AG09309 (cell line): Measurements from ENCODE around the gene S100A16.
"Not testable (repeated sequence)": the region's sequence is repeated elsewhere in the genome, so short reads cannot be mapped to it uniquely, and the experiment has no call there.

ENCODE experiments used
- DNase-seq: peaks from one replicate; pipeline ENCODE4 v3.0.0-alpha.2; 2010; ENCODE audit warnings: low read depth
- H3K4me3 ChIP-seq: 2 replicates; pipeline ENCODE4 v1.5.1; 2011; ENCODE audit warnings: mild to moderate bottlenecking, low read depth, low read length, moderate library complexity; ENCODE audit not compliant: control insufficient read depth
- CTCF ChIP-seq: IDR thresholded peaks from 2 replicates; pipeline ENCODE4 v1.5.1; 2011; ENCODE audit warnings: mild to moderate bottlenecking, low read depth, low read length, inconsistent platforms; ENCODE audit not compliant: insufficient read depth, control insufficient read depth; ENCODE audit errors: missing control alignments

The S100A16 gene

GRCh38 chr1:153578936-153579335, 34.0 kb downstream of the S100A16 start:
- no peak for DNase-seq
- TF ChIP-seq CTCF = no peak
- H3K4me3 ChIP-seq = no peak overlapping the region

DNA sequence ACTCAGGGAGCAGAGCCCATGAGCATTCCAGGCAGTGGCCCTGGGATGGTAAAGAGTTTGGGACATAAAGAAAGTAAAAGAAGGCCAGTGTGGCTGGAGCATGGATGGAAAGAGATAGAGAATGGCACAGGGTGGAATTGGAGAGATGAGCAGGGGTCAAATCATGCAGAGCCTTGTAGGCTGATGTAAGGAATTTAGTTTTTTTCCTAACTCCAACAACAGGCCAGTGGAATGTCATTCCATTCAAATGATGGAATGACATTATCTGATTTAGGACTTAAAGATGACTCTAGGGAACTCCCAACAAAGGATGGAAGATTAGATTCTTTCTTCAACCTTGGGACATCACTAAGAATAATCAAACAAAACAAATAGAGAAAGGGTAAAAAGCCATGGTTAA, 34.4 kb downstream of the S100A16 start:
- TF ChIP-seq CTCF = no peak
- H3K4me3 ChIP-seq = no peak overlapping the region
- DNase-seq = no peak

- TF ChIP-seq CTCF = no peak
- no peak overlapping the region for H3K4me3 ChIP-seq
- no peak for DNase-seq
Observed at GRCh38 chr1:153577624-153578051, 35.3 kb downstream of the S100A16 start.

GRCh38 chr1:153577138-153577537, 35.8 kb downstream of the S100A16 start:
- no peak for DNase-seq
- no peak for TF ChIP-seq CTCF

DNA sequence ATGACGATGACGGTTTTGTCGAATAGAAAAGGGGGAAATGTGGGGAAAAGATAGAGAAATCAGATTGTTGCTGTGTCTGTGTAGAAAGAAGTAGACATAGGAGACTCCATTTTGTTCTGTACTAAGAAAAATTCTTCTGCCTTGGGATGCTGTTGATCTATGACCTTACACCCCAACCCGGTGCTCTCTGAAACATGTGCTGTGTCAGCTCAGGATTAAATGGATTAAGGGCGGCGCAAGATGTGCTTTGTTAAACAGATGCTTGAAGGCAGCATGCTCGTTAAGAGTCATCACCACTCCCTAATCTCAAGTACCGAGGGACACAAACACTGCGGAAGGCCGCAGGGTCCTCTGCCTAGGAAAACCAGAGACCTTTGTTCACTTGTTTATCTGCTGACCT, 37.4 kb downstream of the S100A16 start:
- not testable (repeated sequence) for H3K4me3 ChIP-seq, DNase-seq

More at GRCh38 chr1:153577138-153577537, 35.8 kb downstream of the S100A16 start:
- no peak overlapping the region for H3K4me3 ChIP-seq

- not testable (repeated sequence) for DNase-seq
Observed at GRCh38 chr1:153575081-153575491, 37.9 kb downstream of the S100A16 start.

DNA sequence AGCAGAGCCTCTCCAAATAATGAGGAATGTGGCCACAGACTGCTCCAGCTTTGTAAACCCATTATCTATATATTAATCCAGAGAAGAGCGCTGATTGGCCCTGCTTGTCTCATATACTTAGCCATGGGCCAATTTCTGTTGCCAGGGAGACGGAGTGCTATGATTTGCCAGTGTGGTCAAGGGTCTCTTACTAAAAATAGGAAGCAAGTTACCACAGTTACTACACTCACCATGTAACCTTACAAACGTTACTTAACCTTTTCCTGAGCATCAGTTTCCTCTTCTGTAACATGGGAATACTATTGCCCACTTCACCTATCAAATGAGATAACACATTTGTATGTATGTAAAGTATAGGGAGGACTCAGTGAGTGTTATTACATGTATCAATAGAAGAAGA, 39.6 kb downstream of the S100A16 start:
- TF ChIP-seq CTCF = no peak
- no peak overlapping the region for H3K4me3 ChIP-seq
- no peak for DNase-seq

More at GRCh38 chr1:153575081-153575491, 37.9 kb downstream of the S100A16 start:
- not testable (repeated sequence) for H3K4me3 ChIP-seq

DNA sequence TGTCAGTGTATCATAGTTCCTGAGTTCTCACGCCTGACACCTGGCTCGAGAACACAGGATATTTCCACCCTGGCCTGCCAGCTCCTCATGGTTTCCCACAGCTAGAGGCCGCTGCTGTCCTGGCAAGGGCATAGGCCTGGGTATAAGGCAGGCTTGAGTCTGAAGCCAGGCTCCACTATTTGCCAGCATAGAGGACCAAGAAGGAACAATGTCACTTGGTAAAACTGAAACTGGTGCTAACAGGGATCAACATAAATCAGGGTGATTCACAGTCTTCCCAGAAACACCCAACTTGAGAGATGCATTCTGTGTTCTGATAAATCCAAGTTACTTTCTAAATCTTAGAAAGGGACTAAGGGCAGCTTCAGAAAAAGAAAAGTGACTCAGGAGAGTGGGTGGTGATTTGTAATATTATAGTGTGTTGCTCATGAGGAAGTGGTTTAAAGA, 40.3 kb downstream of the S100A16 start:
- no peak overlapping the region for H3K4me3 ChIP-seq
- peak; percentile 94 for TF ChIP-seq CTCF
- peak; percentile 70 for DNase-seq
